Glomerular visceral epithelial cell (primary cell): ENCODE results near the gene PAMR1.

ENCODE experiments used
- DNase-seq: peaks from one replicate; pipeline ENCODE4 v3.0.0-alpha.2; 2016; ENCODE audit errors: extremely low spot score

PAMR1 gene

DNA sequence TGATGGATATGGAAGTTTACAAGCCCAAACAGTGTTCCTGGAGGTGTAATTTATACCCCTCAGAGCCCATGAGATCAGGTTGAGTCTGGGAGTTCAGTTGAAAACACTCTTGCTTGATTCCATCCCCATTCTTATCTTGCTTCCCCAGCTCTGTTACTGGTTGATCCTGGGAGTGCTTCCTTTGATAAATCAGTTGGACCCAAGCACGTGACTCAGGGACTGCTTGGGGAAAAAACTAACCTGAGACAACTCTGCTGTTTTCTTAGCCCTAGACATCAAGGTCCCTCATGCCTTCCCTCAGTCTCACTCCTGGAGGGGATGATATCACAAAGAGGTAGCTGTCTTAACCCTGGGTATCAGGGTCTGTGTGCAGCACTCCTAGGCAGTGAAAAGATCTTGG lies 71.1 kb downstream of the PAMR1 start:
- no peak for DNase-seq

DNA sequence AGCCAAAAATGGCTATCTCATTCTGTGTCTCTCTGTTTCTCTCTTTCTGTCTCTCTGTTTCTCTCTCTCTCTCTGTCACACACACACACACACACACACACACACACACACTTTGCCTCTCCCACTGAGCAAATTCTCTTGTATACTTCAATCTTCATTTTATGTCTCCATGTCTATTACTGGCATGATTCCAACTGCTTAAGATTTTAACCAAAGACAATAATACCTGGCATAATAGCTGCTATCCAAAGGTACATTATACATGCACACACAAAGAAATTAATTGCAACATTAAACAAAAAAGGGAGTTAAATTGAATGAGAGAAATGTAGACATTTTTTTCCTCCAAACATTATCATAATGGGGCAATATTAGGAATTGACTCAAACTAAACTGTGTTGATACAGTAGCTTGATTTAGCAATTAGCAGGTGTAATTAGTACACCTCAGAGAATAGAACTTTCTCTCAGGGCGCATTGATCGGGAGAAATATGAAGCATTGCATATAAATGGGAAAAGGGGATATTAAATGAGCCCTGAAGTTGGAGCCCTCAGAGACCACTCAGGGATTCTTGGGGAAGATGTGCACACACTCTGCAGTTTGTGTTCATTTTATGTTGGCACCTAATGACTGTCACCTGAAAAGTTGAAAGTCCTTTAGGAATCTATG lies 88.7 kb downstream of the PAMR1 start:
- DNase-seq = no peak

DNA sequence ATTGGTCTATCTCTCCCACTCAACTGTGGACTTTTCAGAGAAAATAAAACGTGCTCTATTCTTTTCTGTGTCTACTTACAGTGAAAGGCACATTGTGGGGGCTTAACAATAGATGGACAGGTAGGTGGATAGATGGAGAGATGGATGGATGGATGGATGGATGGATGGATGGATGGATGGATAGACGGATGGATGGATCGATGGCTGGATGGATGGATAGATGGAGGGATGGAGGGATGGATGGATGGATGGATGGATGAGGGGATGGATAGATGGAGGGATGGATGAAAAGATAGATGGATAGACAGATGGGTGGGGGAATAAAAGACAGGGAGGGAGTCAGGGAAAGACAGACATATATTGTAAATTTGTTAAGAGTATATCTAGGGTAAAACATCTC lies 91.8 kb downstream of the PAMR1 start:
- DNase-seq = no peak

DNA sequence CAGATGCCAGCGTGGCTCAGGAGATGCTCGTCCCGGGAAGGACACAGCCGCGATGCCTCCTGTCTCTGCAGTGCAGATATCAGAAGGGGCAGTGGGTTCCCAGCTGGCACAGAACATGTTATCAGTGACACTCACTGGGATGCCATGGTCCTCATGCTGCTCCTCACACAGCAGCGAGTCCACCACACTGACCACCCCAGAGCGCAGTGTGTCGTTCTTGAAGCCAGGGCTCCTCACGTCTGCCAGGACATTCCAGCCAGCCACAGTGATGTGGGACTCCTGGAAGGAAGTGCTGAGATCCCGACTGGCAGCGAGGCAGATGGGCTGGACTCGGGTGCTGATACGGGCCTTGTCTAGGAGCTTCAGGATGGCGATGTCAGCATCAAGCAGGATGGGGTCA lies 93.0 kb downstream of the PAMR1 start:
- DNase-seq = no peak

DNA sequence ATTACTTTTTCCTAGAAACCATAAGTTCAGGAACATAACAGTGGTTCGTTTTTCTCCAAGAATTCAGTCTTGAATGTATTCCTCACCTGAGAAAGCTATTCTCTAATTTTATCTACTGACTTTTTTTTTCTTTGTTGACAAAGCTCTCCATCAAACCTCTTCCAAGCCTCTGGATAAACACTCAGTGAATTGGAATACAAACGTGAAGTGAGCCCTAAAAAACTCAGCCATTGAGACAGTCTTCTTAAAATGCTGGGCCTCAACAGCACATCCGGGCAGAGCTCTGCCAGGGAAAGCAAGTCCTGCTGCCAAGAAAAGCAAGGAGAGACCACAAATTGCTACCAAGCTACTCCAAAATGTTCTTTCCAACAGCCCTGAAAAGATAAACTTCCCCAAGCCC lies 98.3 kb downstream of the PAMR1 start:
- no peak for DNase-seq

DNA sequence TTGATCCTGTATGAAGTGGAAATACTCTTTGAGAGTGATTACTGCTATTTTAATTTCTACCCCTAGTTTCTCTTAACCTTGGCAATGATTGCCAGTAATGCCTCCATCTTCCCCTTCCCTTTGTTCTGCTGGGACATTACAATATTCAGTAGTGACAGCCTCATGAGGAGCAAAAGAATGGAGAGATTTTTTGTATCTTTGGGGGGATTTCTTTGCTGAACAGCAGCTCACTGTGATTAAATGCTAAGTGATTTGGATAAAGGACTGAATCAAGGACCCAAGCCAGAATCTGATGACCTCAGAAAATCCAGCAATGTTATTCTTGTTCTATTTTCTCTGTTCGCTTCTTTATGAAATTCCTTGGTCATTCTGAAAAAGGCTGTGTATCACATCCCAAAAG lies 99.1 kb downstream of the PAMR1 start:
- no peak for DNase-seq

DNA sequence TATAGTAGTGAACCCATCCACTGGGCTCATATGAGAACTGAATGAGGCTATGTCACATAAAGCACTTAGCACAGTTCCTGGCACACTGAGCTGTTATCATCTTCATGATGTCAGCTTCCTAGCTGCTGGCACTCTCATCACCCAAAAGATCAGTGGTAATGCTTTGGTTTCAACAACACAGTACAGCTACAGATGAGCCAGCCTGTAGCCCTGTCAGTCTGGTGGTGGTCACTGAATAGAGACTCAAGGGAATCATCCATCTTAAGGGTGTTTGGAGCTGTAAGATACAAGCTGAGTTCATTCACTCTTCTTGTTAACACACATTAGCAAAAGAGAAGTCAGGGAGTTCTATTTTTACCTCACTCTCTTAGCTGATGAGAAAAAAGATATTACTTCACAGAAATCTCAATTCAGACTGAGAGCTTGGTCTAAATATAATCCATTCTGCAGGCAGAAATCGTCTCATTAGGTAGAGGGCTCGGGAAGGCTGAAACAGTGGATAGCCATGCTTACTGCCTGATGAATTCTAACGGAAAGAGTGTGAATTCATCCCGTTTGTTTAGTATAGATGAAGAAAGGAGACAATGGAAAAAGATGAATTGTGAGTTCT lies 99.7 kb downstream of the PAMR1 start:
- DNase-seq = no peak

DNA sequence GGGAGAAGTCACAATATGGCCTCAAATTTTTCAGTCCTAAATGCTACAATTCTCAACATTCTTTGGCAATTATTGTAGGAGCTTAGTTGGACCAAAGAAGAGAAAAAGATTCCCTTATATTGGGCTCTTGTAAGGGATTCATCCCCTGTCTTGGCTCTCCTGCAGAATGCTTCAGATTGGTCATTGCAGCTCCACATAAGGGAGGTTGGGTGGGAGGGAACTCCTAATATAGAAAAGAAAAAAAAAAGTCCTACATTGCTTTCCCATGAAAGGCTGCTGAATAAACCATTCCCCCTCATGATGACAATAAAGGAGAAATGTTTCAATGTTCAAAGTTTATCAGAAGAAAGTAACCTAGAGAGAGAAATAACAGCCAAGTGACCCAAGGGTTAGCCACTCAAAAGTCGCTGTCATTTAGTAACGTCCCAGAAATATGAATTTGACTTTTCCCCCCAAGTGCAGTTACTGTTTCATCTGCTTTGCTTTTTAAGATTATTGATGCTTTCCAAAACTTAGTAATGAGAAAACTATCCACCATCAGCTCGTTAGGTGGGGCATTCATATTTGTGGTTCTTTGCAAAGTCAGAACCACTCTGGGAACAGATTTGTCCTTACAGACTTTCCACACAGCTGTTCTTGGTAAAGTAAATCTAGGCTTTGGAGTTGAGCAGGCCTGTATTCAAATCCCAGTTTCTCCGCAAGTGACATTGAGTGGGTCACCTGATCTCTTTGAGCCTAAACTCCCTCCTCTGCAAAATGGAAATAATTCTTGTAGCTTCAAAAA lies 101.1 kb downstream of the PAMR1 start:
- DNase-seq = no peak

DNA sequence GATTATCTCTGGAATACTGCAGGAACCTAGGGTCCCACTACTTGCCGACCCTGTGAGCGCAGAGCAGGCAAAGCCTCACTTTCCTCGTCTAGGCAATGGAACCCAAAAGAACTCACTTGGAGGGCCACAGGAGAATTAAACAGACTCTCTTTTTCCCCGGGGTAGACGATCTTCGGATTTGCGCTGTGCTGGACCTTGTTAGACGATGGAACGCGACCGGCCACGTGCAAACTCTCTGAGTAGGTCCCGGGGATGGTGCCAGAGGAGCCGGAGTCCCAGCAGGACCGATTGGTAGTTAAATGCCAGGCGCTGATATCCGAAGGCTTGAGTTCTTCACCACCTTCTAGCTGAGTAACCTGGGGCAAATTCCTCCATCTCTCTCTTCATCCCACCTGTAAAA lies 105.0 kb downstream of the PAMR1 start:
- DNase-seq = no peak

DNA sequence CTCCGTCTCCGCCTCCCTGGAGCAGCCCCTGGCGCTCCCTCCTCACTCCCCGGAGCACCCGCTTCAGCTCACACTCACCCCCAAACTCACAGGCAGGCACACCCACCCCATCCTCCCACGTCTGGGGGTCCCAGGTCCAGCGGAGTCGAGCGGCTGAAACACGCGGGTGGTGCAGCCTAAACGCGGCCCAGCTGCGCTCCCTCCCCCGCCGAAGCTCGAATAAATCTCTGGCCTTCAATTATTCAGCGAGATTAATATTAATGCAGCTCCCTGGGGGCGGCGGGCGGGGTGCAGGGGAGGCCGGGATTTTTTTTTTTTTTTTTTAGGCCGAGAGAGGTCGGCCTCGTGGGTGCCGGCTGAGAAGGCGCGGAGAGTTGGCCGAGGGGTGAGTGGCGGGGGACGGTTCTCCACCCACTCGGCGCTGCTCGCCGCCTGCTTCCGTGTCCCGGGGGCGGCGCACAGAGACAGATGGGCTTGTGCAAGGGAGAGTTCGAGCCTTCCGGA lies 105.5 kb downstream of the PAMR1 start:
- DNase-seq = no peak

DNA sequence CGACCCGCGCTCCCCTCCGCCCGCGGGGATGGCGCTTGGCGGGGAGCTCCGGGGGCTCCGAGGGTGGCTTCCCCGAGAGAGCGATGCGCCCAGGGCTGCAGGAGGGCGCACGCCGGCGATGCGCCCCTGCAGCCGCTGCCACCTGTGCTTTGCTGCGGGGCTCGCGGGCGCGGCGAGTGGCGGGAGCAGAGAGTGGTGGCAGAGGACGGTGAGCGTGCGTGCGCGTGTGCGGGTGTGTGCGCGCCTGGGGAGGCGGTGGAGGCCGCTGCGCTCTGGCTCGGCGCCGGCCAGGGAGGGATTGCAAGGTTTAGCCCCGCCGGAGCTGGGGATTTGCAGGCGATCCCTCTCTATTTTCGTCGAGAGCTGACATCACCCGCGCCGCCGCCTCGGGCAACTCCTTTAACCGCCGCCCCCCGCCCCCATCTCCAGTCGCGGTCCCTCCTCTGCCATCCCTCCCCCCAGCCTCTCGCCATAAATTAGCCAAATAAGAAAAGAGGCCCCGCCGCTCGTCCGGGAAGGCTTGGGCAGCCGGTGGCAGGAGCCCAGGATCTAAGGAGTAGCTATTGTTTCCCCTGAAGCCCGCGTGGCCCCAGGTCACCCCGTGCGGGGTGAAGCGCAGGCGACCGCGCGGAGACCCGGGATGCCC lies 106.1 kb downstream of the PAMR1 start, which contains the start of gene SLC1A2:
Gene SLC1A2, minus strand, starts transcription at position 375 of the 646 bp plus-strand sequence. CDS start 592 bp downstream, outside the sequence.
- DNase-seq = peak; percentile 7

DNA sequence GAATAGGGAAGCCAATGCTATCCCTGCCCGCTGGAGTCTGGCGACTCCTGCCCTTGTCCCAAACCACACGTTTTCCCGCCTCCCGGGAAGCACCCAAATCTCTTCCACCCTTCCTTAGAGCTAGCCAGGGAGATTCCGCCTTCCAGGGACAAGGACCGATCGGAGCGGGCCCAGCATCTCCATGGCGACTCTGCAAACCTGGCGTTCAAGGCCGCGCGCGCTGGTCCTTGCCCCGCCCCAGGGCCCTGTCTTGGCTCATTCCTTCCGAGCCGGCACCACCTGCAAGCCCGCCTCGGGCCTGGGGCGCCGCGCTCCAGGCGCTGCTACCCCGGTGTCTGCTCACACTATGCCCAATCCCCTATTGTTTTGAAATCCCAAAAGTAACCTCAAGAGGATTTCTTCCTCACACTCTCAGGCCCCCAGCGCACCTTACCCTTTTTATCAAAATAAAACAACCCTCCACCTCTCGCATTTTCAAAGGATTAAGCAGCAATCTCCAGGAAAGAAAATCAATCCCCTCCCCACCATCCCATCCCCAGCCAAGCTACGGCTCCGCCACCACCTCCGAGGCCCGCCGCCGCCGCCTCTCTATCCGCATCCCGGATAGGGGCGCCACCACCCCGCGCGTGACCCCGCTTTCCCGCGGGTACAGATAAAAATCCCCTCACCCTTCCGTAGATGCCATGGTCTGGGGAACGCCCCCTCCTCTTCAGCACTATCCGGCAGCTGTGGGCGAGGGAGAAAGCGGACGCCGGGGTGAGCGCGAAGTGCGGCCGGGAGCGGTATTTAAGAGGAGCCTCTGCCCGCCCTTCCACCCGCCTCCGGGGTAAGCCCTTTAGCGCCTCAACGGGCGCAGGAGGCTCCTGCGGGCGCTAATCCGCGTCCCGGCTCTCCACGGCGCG lies 106.9 kb downstream of the PAMR1 start:
- no peak for DNase-seq

DNA sequence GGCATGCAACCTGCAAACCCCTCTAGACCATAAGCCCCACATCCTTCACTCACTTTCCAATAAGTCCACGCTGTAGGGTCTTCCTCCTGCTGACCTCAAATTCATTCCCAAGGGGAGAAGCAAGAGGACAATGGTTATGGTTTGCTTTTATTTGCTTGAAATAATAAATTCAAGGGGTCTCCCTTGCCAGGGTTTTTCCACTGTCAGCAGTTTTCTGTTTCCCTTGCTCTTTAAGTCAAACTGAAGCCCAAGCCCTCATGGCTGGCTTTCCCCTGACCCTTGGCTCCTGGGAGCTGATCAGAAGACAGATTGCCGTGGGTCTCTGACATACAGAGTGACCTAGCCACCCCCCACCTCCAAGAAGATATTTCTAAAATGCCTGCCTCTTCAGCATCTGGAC lies 109.9 kb downstream of the PAMR1 start:
- no peak for DNase-seq

DNA sequence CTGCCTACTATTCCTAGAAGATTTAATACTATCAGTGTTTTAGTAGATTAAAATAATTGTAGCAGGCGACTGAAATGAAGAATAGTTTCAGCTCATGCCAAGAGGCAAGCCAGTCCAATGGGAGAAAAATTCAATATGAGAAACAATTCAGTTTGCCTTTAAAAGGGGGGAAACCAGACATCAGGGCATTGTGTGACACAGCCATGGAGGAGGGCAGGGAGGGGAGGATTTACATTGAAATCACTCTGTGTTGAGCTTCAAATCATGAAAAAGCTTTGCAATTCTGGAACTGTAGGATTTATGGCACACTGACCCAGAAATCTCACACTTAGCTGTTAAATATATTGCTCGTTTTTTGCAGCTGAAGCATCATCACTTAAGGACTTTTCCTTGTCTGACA lies 110.6 kb downstream of the PAMR1 start:
- DNase-seq = no peak

DNA sequence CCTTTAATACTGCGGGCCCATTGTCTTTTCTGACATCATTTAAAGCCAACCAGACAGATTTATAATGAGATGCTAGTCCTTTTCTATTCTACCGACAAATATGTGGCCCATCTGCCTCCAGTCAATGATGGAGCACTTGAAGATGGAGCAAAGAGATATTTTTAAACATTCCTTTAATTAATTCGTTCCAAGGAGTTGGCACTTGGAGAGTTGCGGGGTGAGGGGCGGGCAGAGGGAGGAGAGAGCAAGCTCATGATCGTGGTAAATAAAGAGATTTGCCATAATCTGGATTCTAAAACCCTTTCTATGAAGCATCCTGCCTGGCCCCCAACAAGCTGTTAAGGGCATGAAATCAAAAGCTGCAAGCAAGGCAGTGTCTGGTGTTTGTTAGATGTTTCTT lies 111.1 kb downstream of the PAMR1 start:
- no peak for DNase-seq

DNA sequence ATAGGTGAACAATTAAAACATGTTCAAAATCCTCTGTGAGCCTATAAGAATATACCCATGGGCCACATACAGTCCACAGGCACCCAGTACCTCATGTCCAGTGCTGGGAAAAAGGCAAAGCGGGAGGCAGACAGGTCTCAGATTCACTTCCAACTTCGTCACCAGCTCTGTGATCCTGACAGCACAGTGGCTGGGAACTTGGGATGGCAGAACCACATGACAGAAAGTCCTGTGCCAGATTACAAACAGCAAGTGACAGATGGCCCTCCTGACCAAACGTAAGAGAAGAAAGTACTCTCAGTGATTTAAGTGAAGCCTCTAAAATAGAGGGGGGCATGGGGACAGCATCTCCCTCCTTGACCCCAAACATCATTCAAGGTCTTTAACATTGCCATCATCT lies 111.8 kb downstream of the PAMR1 start:
- DNase-seq = no peak

DNA sequence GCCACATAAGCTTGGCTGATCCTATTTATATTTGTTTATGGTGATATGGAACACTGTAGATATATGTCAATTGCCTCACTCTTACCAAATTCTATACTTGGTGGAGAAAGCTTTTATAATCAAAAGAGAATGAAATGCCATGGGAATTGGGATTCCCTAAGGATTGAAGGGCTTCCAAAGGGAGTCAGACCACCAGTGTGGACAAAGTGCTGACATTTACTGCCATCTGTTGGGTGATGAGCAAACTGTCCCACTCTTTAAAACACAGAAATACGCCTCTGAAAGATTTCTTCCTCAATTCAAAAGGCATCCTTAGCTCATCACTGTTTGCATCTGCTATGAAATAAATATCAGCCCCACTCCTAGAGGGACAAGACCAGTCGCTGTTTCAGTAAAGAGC lies 113.1 kb downstream of the PAMR1 start:
- no peak for DNase-seq

DNA sequence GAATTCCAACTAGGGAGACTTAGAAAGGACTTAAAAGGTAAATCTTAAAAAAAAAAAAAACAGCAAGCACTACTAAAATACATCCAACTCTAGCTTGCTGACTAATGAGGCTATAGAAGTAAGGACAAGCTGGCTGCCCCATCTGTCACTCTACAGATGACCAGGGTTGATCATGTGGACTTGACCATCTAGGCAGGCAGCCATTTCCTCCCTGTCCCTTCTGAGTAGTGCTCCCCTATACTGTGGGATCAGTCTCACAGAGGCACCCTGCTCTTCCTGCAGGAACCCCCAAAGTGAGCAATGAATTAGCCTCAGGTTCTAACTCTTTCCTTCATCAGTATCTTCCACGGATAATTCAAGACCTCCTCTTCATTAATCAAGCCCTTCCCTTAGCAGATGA lies 118.4 kb downstream of the PAMR1 start:
- DNase-seq = no peak

DNA sequence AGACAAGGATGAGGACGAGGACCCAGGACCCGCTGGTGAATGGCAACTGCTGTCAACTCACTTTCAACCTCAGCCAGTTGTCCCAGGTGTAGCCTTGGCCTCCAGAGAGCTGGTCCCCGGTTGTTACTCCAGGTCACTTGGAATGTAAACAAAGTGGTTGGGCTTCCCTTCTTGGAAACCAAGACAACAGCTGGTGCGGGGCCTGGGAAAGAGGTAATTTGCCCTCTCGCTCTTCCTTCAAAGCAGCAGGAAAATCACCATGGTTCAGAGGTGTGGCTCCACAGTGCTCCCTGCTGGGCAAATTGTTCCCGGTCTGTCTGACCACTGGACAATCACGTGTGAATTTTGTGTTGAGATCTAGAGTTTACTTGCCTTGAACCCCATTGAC lies 121.0 kb downstream of the PAMR1 start:
- DNase-seq = no peak

DNA sequence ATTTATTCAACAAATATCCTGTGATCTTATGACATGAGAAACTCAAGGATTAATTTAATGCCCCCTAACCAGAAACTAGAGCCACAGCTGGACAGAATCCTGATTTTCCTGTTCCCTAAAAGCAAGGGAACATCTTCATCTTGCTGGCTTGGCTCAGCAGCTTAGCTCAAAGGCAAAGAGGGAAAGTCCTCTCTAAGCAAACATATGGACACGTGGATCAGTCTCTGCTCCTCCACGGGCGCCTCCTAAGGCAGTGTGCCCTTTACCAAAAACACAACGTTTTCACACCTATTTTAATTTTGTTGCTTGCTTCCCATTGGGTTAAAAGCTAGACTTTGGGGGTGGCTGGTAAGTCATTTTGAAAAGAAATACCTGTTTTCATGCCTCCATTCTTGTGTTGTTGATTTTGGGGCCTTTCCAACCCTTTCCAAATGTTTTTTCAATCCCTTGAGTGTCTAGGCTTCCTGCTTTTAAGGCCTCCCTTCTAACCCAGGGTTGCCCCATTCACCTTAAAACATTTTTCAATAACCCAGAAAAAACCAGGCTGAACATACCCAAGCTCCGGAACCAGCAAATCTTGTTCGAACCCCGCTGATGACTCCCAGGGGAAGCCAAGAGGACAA lies 121.5 kb downstream of the PAMR1 start:
- DNase-seq = no peak
